ENCODE results near the gene HMG20A. TPM values are rescaled to one million over a fixed set of nuclear protein-coding genes. Genes with fewer than 3 reads are reported as not detected.

The HMG20A gene
- total RNA-seq, 1 donor: 30.8 TPM

- no peaks in the 10 kb centered on the region for H4K20me1 ChIP-seq (ENCODE audit: insufficient read depth, low read length)
- no peaks in the 10 kb centered on the region for H3K79me2 ChIP-seq (ENCODE audit: insufficient read depth, low read length)
- H3K36me3 ChIP-seq (ENCODE audit: insufficient read depth, low read length): no peaks in the 10 kb centered on the region
- H3K4me2 ChIP-seq (ENCODE audit: insufficient read depth, low read length): no peak overlapping the region
- peaks cover 26% of the 10 kb centered on the region for H3K4me1 ChIP-seq (ENCODE audit: insufficient read depth, low read length)
- H3K4me3 ChIP-seq (ENCODE audit: insufficient read depth, low read length): no peak overlapping the region
- DNase-seq (ENCODE audit: insufficient read length, low spot score, missing footprints): no peak
- H2AFZ ChIP-seq (ENCODE audit: low read length): no peak overlapping the region
- H3K9me3 ChIP-seq (ENCODE audit: low read depth, low read length): no peaks in the 10 kb centered on the region
- H3K27me3 ChIP-seq (ENCODE audit: insufficient read depth, low read length): no peaks in the 10 kb centered on the region
- no peak overlapping the region for H3K27ac ChIP-seq (ENCODE audit: low read depth, low read length)
- no peak for TF ChIP-seq CTCF (IDR thresholded peaks at IDR 0.05; ENCODE audit: extremely low read depth, low read depth, low read length)
Measured at GRCh38 chr15:77503240-77503639, 82.6 kb downstream of the HMG20A start.

GRCh38 chr15:77503764-77504163 lies 83.1 kb downstream of the HMG20A start:
- DNase-seq (ENCODE audit: insufficient read length, low spot score, missing footprints): peak; percentile 31
- H3K27me3 ChIP-seq (ENCODE audit: insufficient read depth, low read length): no peaks in the 10 kb centered on the region
- H4K20me1 ChIP-seq (ENCODE audit: insufficient read depth, low read length): no peaks in the 10 kb centered on the region
- no peak for TF ChIP-seq CTCF (IDR thresholded peaks at IDR 0.05; ENCODE audit: extremely low read depth, low read depth, low read length)
- no peak overlapping the region for H3K4me3 ChIP-seq (ENCODE audit: insufficient read depth, low read length)
- no peak overlapping the region for H3K4me2 ChIP-seq (ENCODE audit: insufficient read depth, low read length)
- no peaks in the 10 kb centered on the region for H3K79me2 ChIP-seq (ENCODE audit: insufficient read depth, low read length)
- H3K9me3 ChIP-seq (ENCODE audit: low read depth, low read length): no peaks in the 10 kb centered on the region
- H3K36me3 ChIP-seq (ENCODE audit: insufficient read depth, low read length): no peaks in the 10 kb centered on the region
- H3K4me1 ChIP-seq (ENCODE audit: insufficient read depth, low read length): peaks cover 30% of the 10 kb centered on the region
- H3K27ac ChIP-seq (ENCODE audit: low read depth, low read length): no peak overlapping the region
- no peak overlapping the region for H2AFZ ChIP-seq (ENCODE audit: low read length)

- H4K20me1 ChIP-seq (ENCODE audit: insufficient read depth, low read length): no peaks in the 10 kb centered on the region
- peaks cover 35% of the 10 kb centered on the region for H3K4me1 ChIP-seq (ENCODE audit: insufficient read depth, low read length)
- H3K27me3 ChIP-seq (ENCODE audit: insufficient read depth, low read length): no peaks in the 10 kb centered on the region
- H3K79me2 ChIP-seq (ENCODE audit: insufficient read depth, low read length): no peaks in the 10 kb centered on the region
- no peaks in the 10 kb centered on the region for H3K36me3 ChIP-seq (ENCODE audit: insufficient read depth, low read length)
- DNase-seq (ENCODE audit: insufficient read length, low spot score, missing footprints): peak; percentile 21
- H3K4me3 ChIP-seq (ENCODE audit: insufficient read depth, low read length): no peak overlapping the region
- H3K9me3 ChIP-seq (ENCODE audit: low read depth, low read length): no peaks in the 10 kb centered on the region
- no peak for TF ChIP-seq CTCF (IDR thresholded peaks at IDR 0.05; ENCODE audit: extremely low read depth, low read depth, low read length)
- no peak overlapping the region for H2AFZ ChIP-seq (ENCODE audit: low read length)
- H3K27ac ChIP-seq (ENCODE audit: low read depth, low read length): no peak overlapping the region
- H3K4me2 ChIP-seq (ENCODE audit: insufficient read depth, low read length): no peak overlapping the region
Measured at GRCh38 chr15:77504306-77504705, 83.6 kb downstream of the HMG20A start.

- H3K4me3 ChIP-seq (ENCODE audit: insufficient read depth, low read length): no peak overlapping the region
- H3K4me1 ChIP-seq (ENCODE audit: insufficient read depth, low read length): peaks cover 35% of the 10 kb centered on the region
- no peak overlapping the region for H2AFZ ChIP-seq (ENCODE audit: low read length)
- no peaks in the 10 kb centered on the region for H4K20me1 ChIP-seq (ENCODE audit: insufficient read depth, low read length)
- H3K36me3 ChIP-seq (ENCODE audit: insufficient read depth, low read length): no peaks in the 10 kb centered on the region
- H3K79me2 ChIP-seq (ENCODE audit: insufficient read depth, low read length): no peaks in the 10 kb centered on the region
- H3K4me2 ChIP-seq (ENCODE audit: insufficient read depth, low read length): no peak overlapping the region
- H3K27me3 ChIP-seq (ENCODE audit: insufficient read depth, low read length): no peaks in the 10 kb centered on the region
- no peaks in the 10 kb centered on the region for H3K9me3 ChIP-seq (ENCODE audit: low read depth, low read length)
- H3K27ac ChIP-seq (ENCODE audit: low read depth, low read length): no peak overlapping the region
- DNase-seq (ENCODE audit: insufficient read length, low spot score, missing footprints): no peak
- TF ChIP-seq CTCF (IDR thresholded peaks at IDR 0.05; ENCODE audit: extremely low read depth, low read depth, low read length): no peak
Measured at GRCh38 chr15:77504871-77505270, 84.2 kb downstream of the HMG20A start.
